GM20000 (cell line): ENCODE results near the gene LONRF2.

Experiments
- DNase-seq: peaks from one replicate; pipeline ENCODE4 v3.0.0; 2012; ENCODE audit warnings: low spot score
- TF ChIP-seq, protein P1 (sequence below): IDR thresholded peaks from 2 replicates; pipeline ENCODE4 v1.5.1; 2012; ENCODE audit warnings: mild to moderate bottlenecking, control low read depth; ENCODE audit errors: extremely low read depth, missing control alignments

The LONRF2 gene

DNA sequence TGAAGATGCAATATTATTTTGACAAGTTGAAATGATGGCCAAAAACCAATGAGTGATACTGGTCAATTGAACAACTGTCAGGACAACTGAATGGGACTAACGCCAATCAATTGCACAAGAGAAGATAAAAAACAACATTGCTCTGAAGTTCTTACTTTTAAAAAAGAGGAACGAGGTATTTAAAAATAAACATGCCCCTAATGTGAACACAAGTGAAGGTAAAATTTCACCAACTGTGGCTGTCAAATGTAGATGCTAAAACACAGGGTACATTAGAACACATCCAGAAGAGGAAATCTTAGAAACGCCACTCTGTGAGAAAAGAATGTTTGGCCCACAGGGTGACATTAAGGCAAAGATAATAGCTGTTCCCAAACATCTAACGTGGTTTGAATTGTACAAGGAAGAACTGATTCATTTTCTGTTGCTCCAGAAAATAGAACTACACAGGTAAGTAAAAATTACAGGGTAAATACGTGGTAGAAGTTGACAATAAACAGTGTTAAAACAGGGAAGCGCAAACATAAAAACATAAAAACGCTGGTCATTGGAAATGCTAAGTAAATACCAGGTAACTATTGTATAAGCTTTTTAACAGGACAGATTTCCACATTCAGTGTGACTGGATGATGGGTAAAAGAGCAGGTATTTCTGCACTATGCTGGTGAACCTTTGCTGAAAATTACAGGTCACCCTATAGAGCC is 20.3 kb downstream of the LONRF2 start:
- DNase-seq, result no peak
- TF ChIP-seq, protein P1, sequence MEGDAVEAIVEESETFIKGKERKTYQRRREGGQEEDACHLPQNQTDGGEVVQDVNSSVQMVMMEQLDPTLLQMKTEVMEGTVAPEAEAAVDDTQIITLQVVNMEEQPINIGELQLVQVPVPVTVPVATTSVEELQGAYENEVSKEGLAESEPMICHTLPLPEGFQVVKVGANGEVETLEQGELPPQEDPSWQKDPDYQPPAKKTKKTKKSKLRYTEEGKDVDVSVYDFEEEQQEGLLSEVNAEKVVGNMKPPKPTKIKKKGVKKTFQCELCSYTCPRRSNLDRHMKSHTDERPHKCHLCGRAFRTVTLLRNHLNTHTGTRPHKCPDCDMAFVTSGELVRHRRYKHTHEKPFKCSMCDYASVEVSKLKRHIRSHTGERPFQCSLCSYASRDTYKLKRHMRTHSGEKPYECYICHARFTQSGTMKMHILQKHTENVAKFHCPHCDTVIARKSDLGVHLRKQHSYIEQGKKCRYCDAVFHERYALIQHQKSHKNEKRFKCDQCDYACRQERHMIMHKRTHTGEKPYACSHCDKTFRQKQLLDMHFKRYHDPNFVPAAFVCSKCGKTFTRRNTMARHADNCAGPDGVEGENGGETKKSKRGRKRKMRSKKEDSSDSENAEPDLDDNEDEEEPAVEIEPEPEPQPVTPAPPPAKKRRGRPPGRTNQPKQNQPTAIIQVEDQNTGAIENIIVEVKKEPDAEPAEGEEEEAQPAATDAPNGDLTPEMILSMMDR, result no peak

GRCh38 chr2:100299548-100299947 is 22.8 kb downstream of the LONRF2 start:
- no peak for DNase-seq
- TF ChIP-seq, protein P1, result no peak

GRCh38 chr2:100297511-100297910 is 24.8 kb downstream of the LONRF2 start:
- TF ChIP-seq, protein P1, result no peak
- no peak for DNase-seq

GRCh38 chr2:100294162-100294497 is 28.2 kb downstream of the LONRF2 start:
- TF ChIP-seq, protein P1, result no peak
- no peak for DNase-seq

DNA sequence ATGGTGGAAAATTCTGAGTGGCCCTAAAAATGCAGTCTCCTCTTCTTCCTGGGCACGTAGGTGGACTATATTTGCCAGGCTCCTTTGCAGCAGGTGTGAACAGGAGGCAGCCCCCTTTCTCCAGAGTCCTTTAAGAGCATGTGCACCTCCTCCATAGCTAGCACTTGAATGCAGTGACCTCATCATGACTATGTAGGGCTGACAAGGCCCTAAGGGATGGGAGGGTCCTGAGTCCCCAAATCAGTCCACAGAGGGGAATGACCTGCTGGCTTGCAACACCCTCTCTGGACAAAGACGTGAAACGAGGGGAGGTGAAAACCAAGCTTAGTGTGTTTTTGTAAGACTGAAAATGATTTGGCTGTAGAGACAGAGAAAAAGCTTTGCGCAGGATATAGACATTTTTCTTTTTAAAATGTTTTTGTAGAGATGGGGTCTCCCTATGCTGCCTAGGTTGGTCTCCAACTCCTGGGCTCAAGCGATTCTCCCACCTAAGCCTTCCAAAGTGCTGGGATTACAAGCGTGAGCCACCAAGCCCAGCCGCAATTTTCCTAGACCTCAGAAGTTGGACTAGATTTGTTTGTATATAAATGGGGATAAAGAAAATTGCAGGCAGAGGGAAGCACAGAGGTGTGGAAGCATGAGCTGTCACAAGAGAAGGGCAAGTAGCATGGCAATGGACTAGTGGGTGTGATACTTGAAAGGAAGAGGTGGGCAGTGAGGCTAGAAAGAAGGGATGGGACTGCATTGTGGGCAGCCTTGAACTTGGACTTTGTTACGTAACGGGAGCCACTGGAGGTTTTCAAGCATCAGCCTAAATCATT is 28.8 kb downstream of the LONRF2 start:
- no peak for DNase-seq
- TF ChIP-seq, protein P1, result no peak

GRCh38 chr2:100292022-100292580 is 30.2 kb downstream of the LONRF2 start:
- no peak for DNase-seq
- TF ChIP-seq, protein P1, result no peak

DNA sequence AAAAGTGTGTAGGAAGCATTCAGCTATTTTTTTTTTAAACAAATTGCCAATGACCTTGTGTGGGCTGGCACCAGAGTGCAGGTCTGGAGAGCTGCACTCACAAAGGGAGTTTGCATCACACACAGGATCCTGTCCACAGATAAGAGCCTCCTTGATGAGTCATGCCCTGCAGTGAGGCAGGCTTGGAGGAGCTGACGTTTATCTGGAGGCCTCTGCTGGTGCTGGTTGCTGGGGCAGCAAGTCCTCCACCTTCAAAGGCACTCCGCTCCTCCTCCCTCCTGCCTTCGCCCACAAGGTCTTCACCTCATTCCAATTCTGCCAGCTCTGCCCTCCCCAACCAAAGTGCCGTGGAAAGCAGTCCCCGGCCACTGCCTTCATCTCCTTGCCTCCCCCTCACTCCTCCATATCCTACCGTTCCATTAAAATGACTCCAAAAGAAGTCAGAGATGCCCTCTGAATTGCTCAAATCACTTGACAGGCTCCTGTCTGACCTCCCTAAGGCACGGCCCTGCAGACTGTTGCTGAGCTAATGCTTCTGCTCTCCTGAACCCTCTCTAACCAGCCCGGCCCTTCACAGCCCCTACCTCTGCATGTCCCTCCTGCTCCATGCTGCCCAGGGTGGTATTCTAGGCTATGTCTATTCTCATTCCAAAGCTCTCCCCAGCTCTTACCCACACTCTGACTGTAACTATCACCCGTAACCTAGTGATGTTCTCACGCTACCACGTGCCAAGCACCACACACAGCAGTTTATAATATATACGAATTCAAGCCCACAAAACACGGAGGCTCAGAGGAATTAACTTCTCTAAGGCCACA is 30.9 kb downstream of the LONRF2 start:
- DNase-seq, result no peak
- TF ChIP-seq, protein P1, result no peak
